Mesendoderm (in vitro differentiated cells): ENCODE data around the gene SERPINB7. TPM values are rescaled to one million over a fixed set of nuclear protein-coding genes. Genes with fewer than 3 reads are reported as not detected.

Experiments
- DNase-seq: peaks from one replicate; pipeline ENCODE4 v3.0.0; 2013
- H2AK5ac ChIP-seq: 2 replicates; pipeline ENCODE4 v1.6.1; 2013; ENCODE audit warnings: low read length, inconsistent platforms
- H2BK120ac ChIP-seq: 2 replicates; pipeline ENCODE4 v1.6.1; 2013; ENCODE audit warnings: low read depth, mild to moderate bottlenecking, low read length, moderate library complexity, mixed read lengths
- H2BK15ac ChIP-seq: replicated peaks from 2 replicates; pipeline ENCODE4 v1.6.1; 2013; ENCODE audit warnings: low read depth, mild to moderate bottlenecking, moderate library complexity
- H2BK5ac ChIP-seq: 2 replicates; pipeline ENCODE4 v1.6.1; 2013; ENCODE audit warnings: low read length, inconsistent platforms
- H3K18ac ChIP-seq: 2 replicates; pipeline ENCODE4 v1.6.1; 2013; ENCODE audit warnings: mild to moderate bottlenecking, low read length, mixed read lengths
- H3K23ac ChIP-seq: one replicate; pipeline ENCODE4 v1.6.1; 2013; ENCODE audit warnings: low read length
- H3K27ac ChIP-seq: 2 replicates; pipeline ENCODE4 v1.5.1; 2013; ENCODE audit warnings: low read depth, mild to moderate bottlenecking, inconsistent platforms, low read length, moderate library complexity
- H3K27me3 ChIP-seq: 2 replicates; pipeline ENCODE4 v1.6.1; 2013; ENCODE audit warnings: low read length, control low read depth, mild to moderate bottlenecking, inconsistent platforms; ENCODE audit not compliant: insufficient read depth, poor library complexity
- H3K36me3 ChIP-seq: 2 replicates; pipeline ENCODE4 v1.6.1; 2013; ENCODE audit warnings: low read length, inconsistent platforms; ENCODE audit not compliant: control insufficient read depth, insufficient read depth
- H3K4ac ChIP-seq: one replicate; pipeline ENCODE4 v1.6.1; 2013; ENCODE audit warnings: low read depth, mild to moderate bottlenecking, low read length, moderate library complexity
- H3K4me1 ChIP-seq: 2 replicates; pipeline ENCODE4 v1.6.1; 2013; ENCODE audit warnings: low read depth, low read length, inconsistent platforms; ENCODE audit not compliant: control insufficient read depth
- H3K4me2 ChIP-seq: 2 replicates; pipeline ENCODE4 v1.6.1; 2013; ENCODE audit warnings: low read length
- H3K4me3 ChIP-seq: 2 replicates; pipeline ENCODE4 v1.5.1; 2013; ENCODE audit warnings: mild to moderate bottlenecking, low read length
- H3K56ac ChIP-seq: one replicate; pipeline ENCODE4 v1.6.1; 2013; ENCODE audit warnings: low read length
- H3K79me1 ChIP-seq: 2 replicates; pipeline ENCODE4 v1.6.1; 2013; ENCODE audit warnings: low read length, inconsistent platforms
- H3K79me2 ChIP-seq: 2 replicates; pipeline ENCODE4 v1.6.1; 2013; ENCODE audit warnings: mild to moderate bottlenecking, low read length; ENCODE audit not compliant: control insufficient read depth, insufficient read depth
- H3K9ac ChIP-seq: 2 replicates; pipeline ENCODE4 v1.6.1; 2013; ENCODE audit warnings: low read length, inconsistent platforms
- H4K5ac ChIP-seq: one replicate; pipeline ENCODE4 v1.6.1; 2013; ENCODE audit warnings: low read length
- H4K8ac ChIP-seq: one replicate; pipeline ENCODE4 v1.6.1; 2013; ENCODE audit warnings: low read depth, mild to moderate bottlenecking, control low read depth, low read length, moderate library complexity
- WGBS: extraction: QIAGEN DNeasy Blood & Tissue Kit; methylation state at CpG from one replicate; pipeline ENCODE4 v1.1.7; 2013; ENCODE audit warnings: low lambda C conversion rate, missing lambda C conversion rate; ENCODE audit not compliant: insufficient coverage; ENCODE audit errors: extremely low coverage; 5-methylcytosine and 5-hydroxymethylcytosine counted together
- polyA plus RNA-seq, 2 experiments: library from polyadenylated mRNA; stranded (reverse); fragments of 200-250 nt; gene quantifications; one replicate each; pipeline ENCODE4 v1.2.3, GENCODE V29; 2013

SERPINB7 gene
- polyA plus RNA-seq (2013, experiment 1 of 2): not detected
- polyA plus RNA-seq (2013, experiment 2 of 2): not detected

GRCh38 chr18:63775166-63775730 is at the start of gene SERPINB7:
Gene SERPINB7, plus strand, starts transcription at chr18:63775418. Its CDS starts 6,955 bp downstream, at chr18:63782373.
- Histone ChIP-seq H3K27ac (no peak within 1 kb of the TSS), H3K79me1 (no peaks in the 10 kb centered on the region), H3K4me3 (no peak within 1 kb of the TSS), H2BK120ac (no peak within 1 kb of the TSS), H3K18ac (no peak within 1 kb of the TSS), H3K4me2 (no peak within 1 kb of the TSS), H3K23ac (no peak within 1 kb of the TSS), H3K27me3 (no peaks in the 10 kb centered on the region), H2AK5ac (no peak within 1 kb of the TSS), H2BK15ac (no peak within 1 kb of the TSS), H4K5ac (no peak within 1 kb of the TSS), H3K36me3 (no peaks in the 10 kb centered on the region), H3K4me1 (no peaks in the 10 kb centered on the region), H4K8ac (no peak within 1 kb of the TSS), H3K56ac (no peak within 1 kb of the TSS), H3K79me2 (no peaks in the 10 kb centered on the region), H2BK5ac (no peak within 1 kb of the TSS), H3K4ac (no peak within 1 kb of the TSS), H3K9ac (no peak within 1 kb of the TSS)
- no CpG with 5 or more reads among the region's 2 CpGs for WGBS
- no peak for DNase-seq

- Histone ChIP-seq H3K4me2 (no peak overlapping the region), H3K23ac (no peak overlapping the region), H2AK5ac (no peak overlapping the region), H2BK5ac (no peak overlapping the region), H4K5ac (no peak overlapping the region), H3K18ac (no peak overlapping the region), H3K56ac (no peak overlapping the region), H4K8ac (no peak overlapping the region), H2BK15ac (no peak overlapping the region), H3K27me3 (no peaks in the 10 kb centered on the region), H3K79me1 (no peaks in the 10 kb centered on the region), H3K36me3 (no peaks in the 10 kb centered on the region), H3K9ac (no peak overlapping the region), H3K4me3 (no peak overlapping the region), H3K79me2 (no peaks in the 10 kb centered on the region), H2BK120ac (no peak overlapping the region), H3K4me1 (no peaks in the 10 kb centered on the region), H3K27ac (no peak overlapping the region), H3K4ac (no peak overlapping the region)
- WGBS: no CpG with 5 or more reads among the region's 3 CpGs
- peak; percentile 10 for DNase-seq
These were observed 49.3 kb upstream of the SERPINB7 start for GRCh38 chr18:63725682-63726480.

- Histone ChIP-seq H3K18ac (no peak overlapping the region), H2BK5ac (no peak overlapping the region), H4K8ac (no peak overlapping the region), H3K36me3 (no peaks in the 10 kb centered on the region), H2BK15ac (no peak overlapping the region), H3K27ac (no peak overlapping the region), H3K79me2 (no peaks in the 10 kb centered on the region), H3K79me1 (no peaks in the 10 kb centered on the region), H2AK5ac (no peak overlapping the region), H3K4me3 (no peak overlapping the region), H3K9ac (no peak overlapping the region), H3K4me1 (no peaks in the 10 kb centered on the region), H2BK120ac (no peak overlapping the region), H3K4ac (no peak overlapping the region), H4K5ac (no peak overlapping the region), H3K27me3 (no peaks in the 10 kb centered on the region), H3K4me2 (no peak overlapping the region), H3K23ac (no peak overlapping the region), H3K56ac (no peak overlapping the region)
- WGBS: no CpG with 5 or more reads among the region's 5 CpGs
- DNase-seq: peak; percentile 23
These were observed 44.4 kb upstream of the SERPINB7 start for GRCh38 chr18:63730773-63731172.

- Histone ChIP-seq H3K79me1 (no peaks in the 10 kb centered on the region), H3K23ac (no peak overlapping the region), H3K27me3 (no peaks in the 10 kb centered on the region), H2AK5ac (no peak overlapping the region), H3K4me3 (no peak overlapping the region), H3K4me1 (no peaks in the 10 kb centered on the region), H3K4ac (no peak overlapping the region), H3K18ac (no peak overlapping the region), H3K9ac (no peak overlapping the region), H2BK5ac (no peak overlapping the region), H3K79me2 (no peaks in the 10 kb centered on the region), H3K36me3 (no peaks in the 10 kb centered on the region), H2BK120ac (no peak overlapping the region), H3K4me2 (no peak overlapping the region), H3K27ac (no peak overlapping the region), H4K5ac (no peak overlapping the region), H2BK15ac (no peak overlapping the region), H3K56ac (no peak overlapping the region), H4K8ac (no peak overlapping the region)
- no peak for DNase-seq
- no CpG with 5 or more reads among the region's 3 CpGs for WGBS
These were observed 44.0 kb upstream of the SERPINB7 start for GRCh38 chr18:63731215-63731614.

GRCh38 chr18:63736876-63737275 is 38.3 kb upstream of the SERPINB7 start:
- H3K4me2 ChIP-seq: no peak overlapping the region
- no peaks in the 10 kb centered on the region for H3K27me3 ChIP-seq
- no peak overlapping the region for H2BK15ac ChIP-seq
- H3K9ac ChIP-seq: no peak overlapping the region
- H3K79me1 ChIP-seq: no peaks in the 10 kb centered on the region
- no peak overlapping the region for H3K4ac ChIP-seq
- H4K5ac ChIP-seq: no peak overlapping the region
- H3K56ac ChIP-seq: no peak overlapping the region
- H3K4me3 ChIP-seq: no peak overlapping the region
- H3K4me1 ChIP-seq: no peaks in the 10 kb centered on the region
- H4K8ac ChIP-seq: no peak overlapping the region
- no peak overlapping the region for H3K23ac ChIP-seq
- no peak for DNase-seq
- H3K36me3 ChIP-seq: no peaks in the 10 kb centered on the region
- H2BK120ac ChIP-seq: no peak overlapping the region
- H3K18ac ChIP-seq: no peak overlapping the region
- H2AK5ac ChIP-seq: no peak overlapping the region
- H3K27ac ChIP-seq: no peak overlapping the region
- no peaks in the 10 kb centered on the region for H3K79me2 ChIP-seq
- H2BK5ac ChIP-seq: no peak overlapping the region
